Liver (tissue), 9 donors: Measurements from ENCODE around the gene IFNAR2. TPM values are rescaled to one million over a fixed set of nuclear protein-coding genes. Genes with fewer than 3 reads are reported as not detected.

ENCODE experiments used
- DNase-seq: peaks from one replicate; pipeline ENCODE4 v3.0.0-alpha.2; 2017; ENCODE audit warnings: low spot score
- H3K27ac ChIP-seq, 2 donors: one replicate each; pipeline ENCODE4 v1.7.0; 2013; ENCODE audit warnings: inconsistent platforms in 2 of 2, low read length in 2 of 2, control low read depth in 1 of 2, low read depth in 1 of 2, mild to moderate bottlenecking in 1 of 2
- H3K27me3 ChIP-seq, 4 donors: one replicate each; pipeline versions ENCODE4 v1.6.1 to v1.7.0; 2013; ENCODE audit warnings: low read length in 3 of 4, inconsistent platforms in 1 of 4, mild to moderate bottlenecking in 1 of 4, moderate library complexity in 1 of 4; ENCODE audit not compliant: control insufficient read depth in 4 of 4, insufficient read depth in 4 of 4
- H3K36me3 ChIP-seq, 4 donors: one replicate each; pipeline versions ENCODE4 v1.6.1 to v1.7.0; 2013; ENCODE audit warnings: low read length in 3 of 4, mild to moderate bottlenecking in 3 of 4, low read depth in 1 of 4, moderate library complexity in 1 of 4; ENCODE audit not compliant: control insufficient read depth in 4 of 4, insufficient read depth in 3 of 4
- H3K4me1 ChIP-seq, 4 donors: one replicate each; pipeline versions ENCODE4 v1.6.1 to v1.7.0; 2013; ENCODE audit warnings: low read length in 3 of 4, mild to moderate bottlenecking in 3 of 4, moderate library complexity in 1 of 4; ENCODE audit not compliant: control insufficient read depth in 4 of 4, insufficient read depth in 4 of 4
- H3K4me3 ChIP-seq, 3 donors: one replicate each; pipeline versions ENCODE4 v1.6.1 to v1.7.0; 2013; ENCODE audit warnings: low read length in 3 of 3, control low read depth in 1 of 3, low read depth in 1 of 3, mild to moderate bottlenecking in 1 of 3
- H3K9ac ChIP-seq, 2 donors: one replicate each; pipeline ENCODE4 v1.7.0; 2013; ENCODE audit warnings: low read length in 2 of 2, mild to moderate bottlenecking in 2 of 2, moderate library complexity in 2 of 2, control low read depth in 1 of 2, low read depth in 1 of 2
- H3K9me3 ChIP-seq, 4 donors: one replicate each; pipeline versions ENCODE4 v1.6.1 to v1.7.0; 2013; ENCODE audit warnings: low read length in 3 of 4; ENCODE audit not compliant: control insufficient read depth in 4 of 4
- ATF3 ChIP-seq: IDR thresholded peaks from 2 replicates; pipeline ENCODE4 v1.6.1; 2016; ENCODE audit warnings: antibody characterized with exemption
- CTCF ChIP-seq: fragments of 150-350 bp; IDR thresholded peaks from 2 replicates; pipeline ENCODE4 v1.5.1; 2017; ENCODE audit warnings: improper control_type of control experiment, low read depth, low read length; ENCODE audit not compliant: missing input control
- EGR1 ChIP-seq, 2 donors: IDR thresholded peaks; 2 replicates each; pipeline ENCODE4 v1.6.1; 2016 to 2018; ENCODE audit warnings: antibody characterized with exemption in 2 of 2, low read depth in 2 of 2
- FOXA1 ChIP-seq: IDR thresholded peaks from 2 replicates; pipeline ENCODE4 v1.6.1; 2016; ENCODE audit warnings: antibody characterized with exemption
- FOXA2 ChIP-seq: IDR thresholded peaks from 2 replicates; pipeline ENCODE4 v1.6.1; 2016; ENCODE audit warnings: antibody characterized with exemption
- GABPA ChIP-seq, 2 donors: IDR thresholded peaks in 1 of 2; conservative IDR thresholded peaks in 1 of 2; 2 replicates each; pipeline ENCODE4 v1.6.1; 2016; ENCODE audit warnings: antibody characterized with exemption in 2 of 2, mild to moderate bottlenecking in 1 of 2, moderate library complexity in 1 of 2
- HNF4A ChIP-seq, 2 donors: conservative IDR thresholded peaks; 2 replicates each; pipeline ENCODE4 v1.6.1; 2016; ENCODE audit warnings: antibody characterized with exemption in 2 of 2, mild to moderate bottlenecking in 2 of 2
- HNF4G ChIP-seq: IDR thresholded peaks from 2 replicates; pipeline ENCODE4 v1.6.1; 2016; ENCODE audit warnings: antibody characterized with exemption
- MAX ChIP-seq: IDR thresholded peaks from 2 replicates; pipeline ENCODE4 v1.6.1; 2016; ENCODE audit warnings: antibody characterized with exemption
- NR2F2 ChIP-seq: IDR thresholded peaks from 2 replicates; pipeline ENCODE4 v1.6.1; 2016; ENCODE audit warnings: antibody characterized with exemption
- RAD21 ChIP-seq, 2 donors: IDR thresholded peaks; 2 replicates each; pipeline ENCODE4 v1.6.1; 2016; ENCODE audit warnings: antibody characterized with exemption in 2 of 2, mild to moderate bottlenecking in 2 of 2
- REST ChIP-seq: IDR thresholded peaks from 2 replicates; pipeline ENCODE4 v1.6.1; 2016; ENCODE audit warnings: antibody characterized with exemption, mild to moderate bottlenecking
- RXRA ChIP-seq, 2 donors: IDR thresholded peaks; 2 replicates each; pipeline ENCODE4 v1.6.1; 2017 to 2018; ENCODE audit warnings: antibody characterized with exemption in 2 of 2, mild to moderate bottlenecking in 1 of 2
- SP1 ChIP-seq: IDR thresholded peaks from 2 replicates; pipeline ENCODE4 v1.6.1; 2018; ENCODE audit warnings: antibody characterized with exemption, mild to moderate bottlenecking
- YY1 ChIP-seq: IDR thresholded peaks from 2 replicates; pipeline ENCODE4 v1.6.1; 2016; ENCODE audit warnings: antibody characterized with exemption, mild to moderate bottlenecking
- WGBS: extraction: QIAGEN DNeasy Blood & Tissue Kit; methylation state at CpG from one replicate; pipeline ENCODE4 v1.1.7; 2013; 5-methylcytosine and 5-hydroxymethylcytosine counted together
- polyA plus RNA-seq, 2 donors: library from polyadenylated mRNA; stranded (reverse) in 1 of 2; unstranded in 1 of 2; fragments of 200-250 nt in 1 of 2; fragments of >200 nt in 1 of 2; fragmentation: Nextera tagmentation in 1 of 2; extraction: Ambion mirVana in 1 of 2; gene quantifications; one replicate each; pipeline versions ENCODE4 v1.2.1 to v1.2.3, GENCODE V29; 2013 to 2015
- total RNA-seq, 2 donors: library from RNA; depleted of rRNA; stranded (reverse); fragments of >200 nt; gene quantifications; one replicate each; pipeline ENCODE4 v1.2.3, GENCODE V29; 2014
- donor health status: healthy.
- donor health status: healthy.
- donor health status: healthy.
- donor health status: healthy.
- donor health status: healthy.

The IFNAR2 gene
- total and polyA plus RNA-seq, 4 donors = 12.6 to 17.0 (median 14.6) TPM

- 69% methylated on average over 3 of the region's 3 CpGs for WGBS
These were observed 7.7 kb downstream of the IFNAR2 start for GRCh38 chr21:33237486-33237885.

GRCh38 chr21:33238146-33238545, 8.4 kb downstream of the IFNAR2 start:
- Histone ChIP-seq H3K4me1 (peaks cover 0 to 39% (median 16%) of the 10 kb centered on the region in 4 donors), H3K27ac (peak overlapping the region in 1 of 2 donors; percentile 50), H3K9ac (no peak overlapping the region), H3K9me3 (no peaks in the 10 kb centered on the region), H3K27me3 (no peaks in the 10 kb centered on the region), H3K36me3 (peaks cover 0 to 11% (median 0%) of the 10 kb centered on the region in 4 donors), H3K4me3 (no peak overlapping the region)
- no peak for DNase-seq
- 86% methylated on average over 4 of the region's 4 CpGs for WGBS
- TF ChIP-seq EGR1 (IDR thresholded peaks at IDR 0.05; ENCODE audit: low read depth in 2 of 2) (no peak), HNF4G (no peak), FOXA1 (no peak), HNF4A (conservative IDR thresholded peaks at IDR 0.05) (no peak), RXRA (IDR thresholded peaks at IDR 0.05) (no peak), NR2F2 (no peak), GABPA (IDR thresholded peaks at IDR 0.05 in 1 of 2, conservative IDR thresholded peaks at IDR 0.05 in 1 of 2) (no peak), MAX (no peak), ATF3 (no peak)

More at GRCh38 chr21:33237486-33237885, 7.7 kb downstream of the IFNAR2 start:
- H3K9me3 ChIP-seq = no peaks in the 10 kb centered on the region
- TF ChIP-seq YY1 = no peak
- no peak for TF ChIP-seq CTCF
- TF ChIP-seq MAX = no peak
- TF ChIP-seq ATF3 = no peak
- no peak for TF ChIP-seq FOXA1
- TF ChIP-seq SP1 = no peak
- TF ChIP-seq RAD21 (IDR thresholded peaks at IDR 0.05) = no peak
- no peak for TF ChIP-seq RXRA (IDR thresholded peaks at IDR 0.05)
- TF ChIP-seq FOXA2 = no peak
- TF ChIP-seq REST = no peak
- peaks cover 0 to 11% (median 0%) of the 10 kb centered on the region in 4 donors for H3K36me3 ChIP-seq
- DNase-seq = no peak
- H3K27me3 ChIP-seq = no peaks in the 10 kb centered on the region
- peak overlapping the region in 1 of 2 donors; percentile 50 for H3K27ac ChIP-seq
- no peak overlapping the region for H3K4me3 ChIP-seq
- peaks cover 2 to 41% (median 17%) of the 10 kb centered on the region in 4 donors for H3K4me1 ChIP-seq
- no peak overlapping the region for H3K9ac ChIP-seq
